Coronary artery (tissue), 2 donors: ENCODE measurements around the gene RBM46.

Experiments used
- DNase-seq: peaks from one replicate; pipeline ENCODE4 v3.0.0-alpha.2; 2017; ENCODE audit warnings: low spot score
- H3K27ac ChIP-seq, 2 donors: fragments of 200-600 bp; sonication (generic); one replicate each; pipeline ENCODE4 v1.5.1; 2016 to 2019
- H3K4me3 ChIP-seq: fragments of 200-600 bp; sonication (generic); 2 replicates; pipeline ENCODE4 v1.5.1; 2016; ENCODE audit warnings: mild to moderate bottlenecking, moderate library complexity
- CTCF ChIP-seq: fragments of 200-600 bp; sonication (generic); IDR thresholded peaks from one replicate; pipeline ENCODE4 v1.5.1; 2019; ENCODE audit warnings: antibody characterized with exemption

Gene RBM46

GRCh38 chr4:154760895-154761294 lies 20.2 kb upstream of the RBM46 start:
- Histone ChIP-seq H3K27ac (no peak overlapping the region), H3K4me3 (no peak overlapping the region)
- TF ChIP-seq CTCF, result no peak
- DNase-seq, result no peak

- DNase-seq, result no peak
- H3K4me3 ChIP-seq, result no peak overlapping the region
- TF ChIP-seq CTCF, result no peak
Measured at GRCh38 chr4:154778264-154778663, 2.8 kb upstream of the RBM46 start.

GRCh38 chr4:154779362-154779947 lies 1.6 kb upstream of the RBM46 start:
- no peak for DNase-seq
- Histone ChIP-seq H3K4me3 (no peak overlapping the region), H3K27ac (no peak overlapping the region)
- peak; percentile 29 for TF ChIP-seq CTCF

More at GRCh38 chr4:154778264-154778663, 2.8 kb upstream of the RBM46 start:
- no peak overlapping the region for H3K27ac ChIP-seq

DNA sequence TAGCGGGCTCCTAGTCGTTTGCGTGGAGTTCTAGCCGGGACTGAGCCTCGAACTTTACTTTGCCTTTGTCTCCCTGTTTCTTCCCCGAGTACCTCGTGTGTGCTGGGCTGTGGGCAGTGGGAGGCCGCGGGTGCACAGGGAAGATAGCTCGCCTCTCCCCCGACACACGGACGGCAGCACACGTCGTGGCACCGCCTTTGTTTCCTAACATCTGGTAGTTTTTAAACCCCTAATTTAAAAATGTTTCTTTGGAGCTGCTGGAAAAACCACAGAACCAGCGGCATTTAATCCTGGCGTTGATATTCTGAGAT lies 866 bp downstream of the RBM46 start:
- no peak overlapping the region for H3K4me3 ChIP-seq

GRCh38 chr4:154807042-154807630 lies 26.1 kb downstream of the RBM46 start:
- Histone ChIP-seq H3K4me3 (peak overlapping the region; percentile 22), H3K27ac (no peak overlapping the region)
- no peak for DNase-seq
- TF ChIP-seq CTCF, result peak; percentile 40

More for the DNA sequence above, 866 bp downstream of the RBM46 start:
- DNase-seq, result no peak
- TF ChIP-seq CTCF, result no peak
- H3K27ac ChIP-seq, result no peak overlapping the region

DNA sequence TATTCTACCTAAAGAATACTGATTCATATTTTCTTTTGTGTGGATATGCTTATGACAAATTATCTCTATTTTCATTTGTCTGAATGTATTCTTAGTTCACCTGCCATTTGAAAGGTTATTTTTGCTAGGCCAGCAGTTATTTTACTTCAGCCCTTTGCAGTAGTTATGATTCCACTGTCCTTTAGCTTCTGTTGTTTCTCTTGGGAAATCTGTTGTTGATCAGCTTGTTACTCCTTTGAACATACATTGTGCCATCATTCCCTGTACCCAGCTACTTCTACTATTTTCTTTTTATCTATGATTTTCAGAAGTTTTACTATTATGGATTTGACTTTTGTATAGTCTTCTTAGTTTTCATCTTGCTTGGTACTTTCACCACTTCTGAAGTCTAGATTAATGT lies 37.2 kb downstream of the RBM46 start:
- no peak for TF ChIP-seq CTCF
- DNase-seq, result no peak
- Histone ChIP-seq H3K4me3 (no peak overlapping the region), H3K27ac (no peak overlapping the region)

DNA sequence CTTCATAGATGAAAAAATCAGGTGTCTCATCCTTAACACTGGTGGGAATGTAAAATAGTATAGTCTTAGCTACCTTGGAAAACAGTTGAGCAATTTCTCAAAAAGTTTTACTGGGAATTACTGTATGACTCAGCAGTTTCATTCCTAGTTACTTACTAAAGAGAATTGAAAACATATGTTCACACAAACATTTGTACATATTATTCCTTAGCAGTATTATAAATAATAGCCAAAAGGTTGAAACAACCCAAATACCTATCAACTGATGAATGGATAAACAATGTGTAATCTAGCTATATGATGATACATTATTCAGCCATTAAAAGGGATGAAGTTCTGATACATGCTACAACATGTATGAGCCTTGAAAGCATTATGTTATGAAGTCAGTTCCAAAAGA lies 41.7 kb downstream of the RBM46 start:
- Histone ChIP-seq H3K27ac (no peak overlapping the region), H3K4me3 (no peak overlapping the region)
- no peak for DNase-seq
- no peak for TF ChIP-seq CTCF
